Measurements from ENCODE around the gene JUND. TPM values are rescaled to one million over a fixed set of nuclear protein-coding genes. Genes with fewer than 3 reads are reported as not detected.

JUND gene
- polyA plus RNA-seq, 3 donors: 22.5 to 1,792 (median 86.9) TPM

GRCh38 chr19:18311502-18312091 is 30.2 kb upstream of the JUND start:
- no peak for TF ChIP-seq CTCF (IDR thresholded peaks at IDR 0.05)
- intact Hi-C loops (cut with micrococcal nuclease): no loop called here
- WGBS (ENCODE audit: insufficient coverage): 91% methylated on average over 21 of the region's 22 CpGs
- no peak overlapping the region for H3K27ac ChIP-seq (ENCODE audit: low read depth in 1 of 2, low read length in 2 of 2)
- no peaks in the 10 kb centered on the region for H3K9me3 ChIP-seq (replicated peaks in 1 of 2; ENCODE audit: control insufficient read depth in 1 of 2, insufficient read depth in 1 of 2, low read length in 2 of 2)
- H3K79me2 ChIP-seq (ENCODE audit: insufficient read depth, low read length): peaks cover 35% of the 10 kb centered on the region
- H3K4me3 Mint-ChIP-seq: no peak overlapping the region
- H2AFZ ChIP-seq (ENCODE audit: insufficient read depth, low read depth, low read length, poor library complexity, severe bottlenecking): no peak overlapping the region
- H3K27me3 Mint-ChIP-seq (ENCODE audit: low read depth in 3 of 3): no peaks in the 10 kb centered on the region
- DNase-seq: no peak
- H3K27me3 ChIP-seq (ENCODE audit: control insufficient read depth in 2 of 2, insufficient read depth in 2 of 2, low read length in 2 of 2): no peaks in the 10 kb centered on the region
- H3K9me3 Mint-ChIP-seq: no peaks in the 10 kb centered on the region
- peaks cover 47 to 79% of the 10 kb centered on the region in 2 donors for H3K36me3 ChIP-seq (replicated peaks in 1 of 2; ENCODE audit: control insufficient read depth in 1 of 2, insufficient read depth in 2 of 2, low read length in 2 of 2)
- H4K20me1 ChIP-seq (ENCODE audit: insufficient read depth, low read length): no peaks in the 10 kb centered on the region
- H3K4me1 ChIP-seq (ENCODE audit: control insufficient read depth in 1 of 2, insufficient read depth in 2 of 2, low read length in 2 of 2): peaks cover 1% of the 10 kb centered on the region in 2 donors
- no peak overlapping the region for H3K9ac ChIP-seq (ENCODE audit: insufficient read depth, low read length, poor library complexity, severe bottlenecking)
- peaks cover 3% of the 10 kb centered on the region for H3K4me1 Mint-ChIP-seq
- H3K36me3 Mint-ChIP-seq: peaks cover 51 to 75% of the 10 kb centered on the region in 2 donors
- no peak overlapping the region for H3K4me2 ChIP-seq (replicated peaks; ENCODE audit: extremely low read depth, low read length, poor library complexity, severe bottlenecking)
- H3K27ac Mint-ChIP-seq: peak overlapping the region in 1 of 7 donors; percentile 26
- no peak overlapping the region for H3K4me3 ChIP-seq (replicated peaks in 1 of 3; ENCODE audit: low read depth in 2 of 3, low read length in 3 of 3)

GRCh38 chr19:18310966-18311365 is 29.5 kb upstream of the JUND start:
- peaks cover 30% of the 10 kb centered on the region for H3K79me2 ChIP-seq (ENCODE audit: insufficient read depth, low read length)
- no peaks in the 10 kb centered on the region for H3K9me3 ChIP-seq (replicated peaks in 1 of 2; ENCODE audit: control insufficient read depth in 1 of 2, insufficient read depth in 1 of 2, low read length in 2 of 2)
- H3K9ac ChIP-seq (ENCODE audit: insufficient read depth, low read length, poor library complexity, severe bottlenecking): no peak overlapping the region
- H3K27me3 ChIP-seq (ENCODE audit: control insufficient read depth in 2 of 2, insufficient read depth in 2 of 2, low read length in 2 of 2): no peaks in the 10 kb centered on the region
- no peak overlapping the region for H3K4me2 ChIP-seq (replicated peaks; ENCODE audit: extremely low read depth, low read length, poor library complexity, severe bottlenecking)
- 91% methylated on average over 12 of the region's 13 CpGs for WGBS (ENCODE audit: insufficient coverage)
- Mint-ChIP-seq H3K27me3 (ENCODE audit: low read depth in 3 of 3) (no peaks in the 10 kb centered on the region), H3K36me3 (peaks cover 49 to 76% of the 10 kb centered on the region in 2 donors), H3K9me3 (no peaks in the 10 kb centered on the region), H3K27ac (peak overlapping the region in 1 of 7 donors; percentile 78), H3K4me3 (no peak overlapping the region), H3K4me1 (peaks cover under 1% of the 10 kb centered on the region)
- no peaks in the 10 kb centered on the region for H4K20me1 ChIP-seq (ENCODE audit: insufficient read depth, low read length)
- H3K36me3 ChIP-seq (replicated peaks in 1 of 2; ENCODE audit: control insufficient read depth in 1 of 2, insufficient read depth in 2 of 2, low read length in 2 of 2): peaks cover 52 to 84% of the 10 kb centered on the region in 2 donors
- no peak for TF ChIP-seq CTCF (IDR thresholded peaks at IDR 0.05)
- H2AFZ ChIP-seq (ENCODE audit: insufficient read depth, low read depth, low read length, poor library complexity, severe bottlenecking): no peak overlapping the region
- intact Hi-C loops (cut with micrococcal nuclease): no loop called here
- no peak for DNase-seq
- H3K4me1 ChIP-seq (ENCODE audit: control insufficient read depth in 1 of 2, insufficient read depth in 2 of 2, low read length in 2 of 2): peaks cover 0 to under 1% of the 10 kb centered on the region in 2 donors
- H3K27ac ChIP-seq (ENCODE audit: low read depth in 1 of 2, low read length in 2 of 2): no peak overlapping the region
- no peak overlapping the region for H3K4me3 ChIP-seq (replicated peaks in 1 of 3; ENCODE audit: low read depth in 2 of 3, low read length in 3 of 3)
